ENCODE data around the gene YEATS4.

The YEATS4 gene

GRCh38 chr12:69396963-69397362 is 37.4 kb downstream of the YEATS4 start:
- no peak for DNase-seq

- DNase-seq = no peak
Observed at GRCh38 chr12:69397978-69398377, 38.4 kb downstream of the YEATS4 start.

- no peak for DNase-seq
Observed at GRCh38 chr12:69401940-69402339, 42.4 kb downstream of the YEATS4 start.

GRCh38 chr12:69404851-69405565 is 45.5 kb downstream of the YEATS4 start:
- no peak for DNase-seq

GRCh38 chr12:69405566-69405865 is 46.0 kb downstream of the YEATS4 start:
- no peak for DNase-seq

GRCh38 chr12:69406217-69406616 is 46.7 kb downstream of the YEATS4 start:
- no peak for DNase-seq

GRCh38 chr12:69410571-69410970 is 51.0 kb downstream of the YEATS4 start:
- no peak for DNase-seq

- DNase-seq = no peak
Observed at GRCh38 chr12:69412655-69413054, 53.1 kb downstream of the YEATS4 start.

GRCh38 chr12:69415471-69416275 is 56.1 kb downstream of the YEATS4 start:
- DNase-seq = no peak

GRCh38 chr12:69417231-69417630 is 57.7 kb downstream of the YEATS4 start:
- DNase-seq = no peak

- no peak for DNase-seq
Observed at GRCh38 chr12:69417741-69418167, 58.2 kb downstream of the YEATS4 start.

- DNase-seq = peak; percentile 42
Observed at GRCh38 chr12:69419701-69420100, 60.2 kb downstream of the YEATS4 start.

GRCh38 chr12:69421548-69421947 is 62.0 kb downstream of the YEATS4 start:
- DNase-seq = no peak

- no peak for DNase-seq
Observed at GRCh38 chr12:69423037-69423905, 63.7 kb downstream of the YEATS4 start.

GRCh38 chr12:69425417-69425816 is 65.9 kb downstream of the YEATS4 start:
- DNase-seq = no peak

GRCh38 chr12:69428351-69429073 is 69.0 kb downstream of the YEATS4 start:
- DNase-seq = no peak

- no peak for DNase-seq
Observed at GRCh38 chr12:69430942-69431590, 71.5 kb downstream of the YEATS4 start.

- DNase-seq = no peak
Observed at GRCh38 chr12:69431591-69432222, 72.2 kb downstream of the YEATS4 start.

GRCh38 chr12:69433653-69434052 is 74.1 kb downstream of the YEATS4 start:
- no peak for DNase-seq

- no peak for DNase-seq
Observed at GRCh38 chr12:69435644-69436043, 76.1 kb downstream of the YEATS4 start.

- DNase-seq = no peak
Observed at GRCh38 chr12:69437073-69437472, 77.5 kb downstream of the YEATS4 start.

- no peak for DNase-seq
Observed at GRCh38 chr12:69438539-69438938, 79.0 kb downstream of the YEATS4 start.

Measured in NCI-H2171 treated with DMSO at 0.1 percent for 48 hours (cell line).